Stromal cell of bone marrow (primary cell): ENCODE measurements around the gene SLCO3A1.

Experiments
- DNase-seq: peaks from one replicate; pipeline ENCODE4 v3.0.0-alpha.2; 2012; ENCODE audit warnings: low read depth

The SLCO3A1 gene

DNA sequence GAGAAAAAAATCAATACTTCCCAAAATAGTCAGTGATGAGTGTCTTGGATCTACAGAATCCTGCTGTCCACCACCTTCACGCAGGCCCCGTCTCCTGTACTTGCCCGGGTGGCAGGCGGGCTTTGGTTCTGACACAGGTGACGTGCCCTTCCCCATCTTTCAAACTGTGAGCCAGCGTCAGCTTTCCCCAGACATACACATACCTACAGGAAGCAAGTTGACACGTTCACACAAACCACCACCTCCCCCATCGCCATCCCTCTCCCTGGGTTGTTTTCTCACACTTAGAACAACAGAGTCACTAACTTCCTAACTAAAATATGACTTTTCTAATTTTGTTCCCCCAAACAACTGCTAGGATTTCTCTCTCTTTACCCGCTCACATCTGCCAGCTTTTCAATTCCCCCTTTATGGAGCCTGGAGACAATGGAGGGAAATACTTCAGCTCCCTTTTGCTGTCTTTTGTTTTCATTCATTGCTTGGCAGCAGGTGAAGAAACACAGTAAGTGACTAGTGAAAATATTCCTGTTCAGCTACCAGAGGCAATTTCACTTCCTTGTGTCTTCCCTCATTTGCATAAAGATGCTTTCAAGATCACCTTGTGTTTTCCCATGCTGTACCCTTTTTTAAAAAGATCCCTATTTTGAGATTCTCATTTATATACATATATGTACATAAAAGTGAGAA is 248.3 kb downstream of the SLCO3A1 start:
- no peak for DNase-seq

DNA sequence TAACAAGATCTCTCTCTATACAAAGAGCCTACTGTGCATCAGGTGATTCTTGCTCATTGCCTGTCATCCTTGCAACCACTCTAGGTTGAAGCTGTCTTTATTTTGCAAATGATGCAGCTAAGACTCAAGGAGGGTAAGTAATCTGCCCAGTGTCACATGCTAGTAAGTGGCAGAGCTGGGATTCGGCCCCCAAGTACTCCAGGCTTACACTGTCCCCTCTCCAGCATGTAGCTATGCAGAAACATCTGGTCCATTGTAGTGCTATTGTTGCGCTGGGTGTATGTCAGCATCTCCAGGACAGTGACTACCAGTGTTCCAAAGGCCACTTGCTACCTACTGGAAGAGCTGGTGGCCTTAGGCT is 248.9 kb downstream of the SLCO3A1 start:
- DNase-seq: no peak

DNA sequence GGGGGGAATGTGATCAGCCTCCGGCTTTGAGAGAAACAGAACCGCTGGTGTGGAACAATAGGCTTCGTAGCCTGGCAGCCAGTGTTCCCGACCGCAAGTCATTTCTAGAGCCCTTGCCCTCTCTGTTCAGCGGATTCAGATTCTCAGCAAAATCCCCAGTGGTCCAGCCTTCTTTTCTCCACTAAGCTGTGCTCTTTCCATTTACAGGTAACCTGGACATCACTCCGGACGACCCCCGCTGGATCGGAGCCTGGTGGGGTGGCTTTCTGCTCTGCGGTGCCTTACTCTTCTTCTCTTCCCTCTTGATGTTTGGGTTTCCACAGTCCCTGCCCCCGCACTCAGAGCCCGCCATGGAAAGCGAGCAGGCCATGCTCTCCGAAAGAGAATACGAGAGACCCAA is 250.6 kb downstream of the SLCO3A1 start:
- no peak for DNase-seq

DNA sequence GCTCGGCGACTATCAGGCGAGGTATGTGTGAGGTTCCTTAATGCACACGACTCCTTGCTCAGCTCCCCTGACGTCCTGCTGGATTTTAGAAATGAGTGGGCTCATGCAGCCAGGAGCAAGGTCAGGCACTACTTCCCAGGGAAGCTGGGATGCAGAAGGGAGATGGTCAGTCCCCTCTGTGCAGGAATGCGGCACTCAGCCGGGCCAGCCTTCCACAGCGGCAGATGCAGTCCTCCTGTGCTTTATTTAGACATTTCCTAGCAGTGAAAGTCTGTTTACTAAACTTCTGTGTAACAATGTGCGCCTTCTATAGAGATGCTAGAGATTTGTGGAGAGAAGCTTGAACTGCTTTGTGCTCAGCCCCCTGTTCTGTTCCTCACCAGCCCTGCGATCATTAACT is 252.1 kb downstream of the SLCO3A1 start:
- no peak for DNase-seq

DNA sequence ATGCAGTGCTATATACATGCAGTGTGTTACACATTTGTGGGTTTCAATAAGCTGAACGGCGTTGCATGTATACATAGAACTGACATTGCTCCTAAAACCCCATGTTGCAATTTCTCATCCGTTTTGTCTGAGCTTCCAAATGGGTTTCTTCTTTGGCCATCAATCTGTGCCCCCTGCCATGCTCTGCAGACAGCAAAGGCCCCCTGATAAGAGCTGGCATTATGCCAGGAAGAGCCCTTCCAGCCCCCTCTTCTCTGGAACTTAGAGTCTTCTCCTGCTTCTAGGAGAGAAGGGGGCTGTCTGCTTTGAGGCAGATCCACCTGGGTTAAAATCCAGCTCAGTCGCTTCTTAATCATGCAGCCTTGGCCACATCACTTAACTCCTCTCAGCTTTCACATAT is 254.0 kb downstream of the SLCO3A1 start:
- DNase-seq: no peak

DNA sequence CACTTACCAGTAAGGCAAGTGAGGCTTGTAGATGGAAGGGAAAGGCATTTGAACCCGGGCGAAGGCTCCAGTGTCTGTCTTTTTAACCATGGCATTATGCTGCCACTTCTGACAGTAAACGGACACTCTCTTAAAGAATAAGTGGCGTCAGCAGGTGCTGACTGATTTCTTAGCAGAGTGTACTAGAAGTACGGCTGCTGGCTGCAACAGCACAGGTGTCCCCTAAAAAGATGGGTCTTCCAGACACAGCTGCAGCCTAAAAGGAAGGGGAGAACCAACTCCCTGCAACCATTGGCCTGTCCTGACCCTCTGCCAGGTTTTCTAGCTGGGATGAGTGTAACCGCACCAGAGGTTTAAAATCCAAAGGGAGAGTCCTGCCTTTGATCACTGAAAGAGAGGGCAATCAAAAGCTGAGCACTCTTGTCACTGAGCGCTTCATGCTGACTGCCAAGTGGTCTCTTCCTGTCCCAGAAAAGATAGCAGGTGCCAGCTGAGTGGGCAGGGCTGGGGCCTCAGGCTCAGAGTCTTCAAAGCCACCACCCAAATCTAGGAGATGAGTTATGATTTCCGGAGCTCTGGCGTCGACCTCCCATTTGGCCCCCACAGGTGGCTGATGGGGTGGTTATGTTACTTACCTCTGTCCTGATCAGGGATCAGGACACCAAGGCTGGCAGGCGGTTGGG is 255.8 kb downstream of the SLCO3A1 start:
- no peak for DNase-seq

DNA sequence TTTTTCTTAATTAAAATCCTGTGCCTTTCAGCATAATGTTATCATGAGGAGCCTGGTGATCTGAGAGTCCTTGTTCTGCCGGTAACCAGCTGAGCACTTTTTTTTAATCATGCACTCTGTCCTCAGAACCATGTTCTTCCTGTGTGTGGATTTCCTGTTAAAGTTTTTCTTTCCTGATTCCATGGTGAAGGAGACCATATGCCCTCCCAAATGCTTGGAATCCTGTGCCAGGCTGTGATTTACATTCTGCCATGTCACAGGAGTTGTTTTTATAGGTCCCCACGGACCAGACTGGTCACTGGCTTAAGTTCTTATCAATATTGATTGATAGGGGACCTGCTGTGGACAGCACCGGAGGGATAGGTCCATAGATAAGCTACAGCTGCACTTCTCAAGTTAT is 257.8 kb downstream of the SLCO3A1 start:
- DNase-seq: no peak

DNA sequence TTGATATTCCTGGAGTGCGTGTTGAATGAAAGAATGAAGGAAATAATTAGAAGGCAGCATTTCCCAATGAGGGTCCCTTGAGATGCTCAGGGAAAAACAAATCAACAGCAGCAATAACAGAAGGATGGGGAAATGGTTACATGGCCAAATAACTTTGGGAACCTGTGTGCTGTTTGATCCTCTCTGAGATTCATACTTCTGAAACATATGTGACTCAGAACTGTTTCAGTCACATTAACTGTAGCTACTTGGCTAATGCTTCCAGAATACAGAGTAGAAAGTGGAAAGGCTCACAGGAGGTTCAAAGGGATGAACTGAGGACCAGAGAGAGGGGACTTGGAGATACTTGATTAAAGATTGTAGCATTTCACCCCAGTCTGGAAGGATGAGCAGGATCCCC is 258.2 kb downstream of the SLCO3A1 start:
- no peak for DNase-seq

DNA sequence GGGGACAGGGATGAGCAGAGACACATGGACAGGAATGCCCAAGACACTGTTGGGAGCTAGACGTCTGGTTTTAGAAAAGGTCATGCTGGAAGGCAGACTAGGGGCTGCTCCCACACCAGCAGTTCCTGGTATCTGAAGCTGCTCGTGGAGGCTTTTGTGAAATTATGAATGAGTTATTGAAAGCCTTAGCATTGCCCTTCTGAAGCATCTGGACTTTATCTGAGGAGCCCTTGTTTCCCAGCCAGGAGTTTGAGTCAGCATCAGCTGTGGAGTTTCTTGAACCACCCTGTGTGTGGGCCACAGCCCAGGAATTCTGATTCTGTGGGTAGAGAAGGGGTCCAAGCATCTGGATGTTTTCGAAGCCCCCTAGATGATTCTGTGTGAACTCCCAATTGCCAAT is 258.7 kb downstream of the SLCO3A1 start:
- DNase-seq: no peak

DNA sequence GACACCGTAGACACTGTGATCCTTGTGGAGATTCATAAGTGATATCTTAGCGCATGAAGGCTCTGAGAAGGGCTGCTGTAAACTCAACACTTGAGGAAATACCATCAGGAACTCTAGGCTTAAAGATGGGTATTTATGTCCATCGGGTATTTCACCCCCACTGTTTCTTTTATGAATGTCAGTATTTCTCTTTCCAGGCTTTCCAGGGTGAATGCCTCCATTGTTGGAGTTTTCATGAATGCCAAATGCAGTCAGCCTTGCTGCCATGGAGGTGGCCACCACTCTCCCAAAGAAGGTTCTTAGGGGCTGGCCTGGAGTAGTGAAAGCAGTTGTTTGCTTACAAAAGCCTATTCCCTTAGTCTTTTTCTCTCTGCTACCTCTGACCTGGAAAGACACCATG is 259.2 kb downstream of the SLCO3A1 start:
- DNase-seq: no peak

DNA sequence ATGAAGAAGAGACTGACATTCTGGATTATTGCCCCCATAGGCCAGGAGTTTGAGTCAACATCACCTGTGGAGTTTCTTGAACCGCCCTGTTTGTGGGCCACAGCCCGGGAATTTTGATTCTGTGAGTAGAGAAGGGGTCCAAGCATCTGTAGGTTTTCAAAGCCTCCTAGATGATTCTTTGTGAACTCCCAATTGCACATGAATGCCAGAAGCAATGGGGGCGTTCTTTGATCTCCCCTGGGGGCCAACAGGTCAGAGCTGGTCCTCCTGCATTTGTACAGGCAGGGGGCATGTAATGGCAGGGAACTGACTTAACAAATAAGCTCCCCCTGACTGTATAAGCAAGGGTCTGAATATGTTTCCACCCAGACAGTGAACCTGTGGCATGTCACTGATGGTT is 260.3 kb downstream of the SLCO3A1 start:
- no peak for DNase-seq

DNA sequence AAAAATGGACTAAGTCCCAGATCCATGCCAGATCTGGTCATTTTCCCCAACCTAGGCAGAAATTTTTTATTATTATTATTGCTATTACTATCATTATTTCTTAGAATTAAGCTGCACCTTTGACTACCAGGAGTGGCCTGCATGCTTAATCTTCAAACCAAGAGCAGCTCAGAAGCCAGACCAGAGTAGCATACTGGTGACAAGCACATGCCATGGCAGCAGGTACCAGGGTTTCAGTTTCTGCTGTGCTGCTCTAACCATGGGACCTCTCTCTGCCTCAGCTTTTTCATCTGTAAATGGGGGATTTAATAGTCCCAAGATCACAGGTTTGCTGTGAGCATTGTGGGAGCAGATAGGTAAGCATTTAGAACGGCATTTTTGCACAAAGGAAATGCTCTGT is 262.3 kb downstream of the SLCO3A1 start:
- no peak for DNase-seq

DNA sequence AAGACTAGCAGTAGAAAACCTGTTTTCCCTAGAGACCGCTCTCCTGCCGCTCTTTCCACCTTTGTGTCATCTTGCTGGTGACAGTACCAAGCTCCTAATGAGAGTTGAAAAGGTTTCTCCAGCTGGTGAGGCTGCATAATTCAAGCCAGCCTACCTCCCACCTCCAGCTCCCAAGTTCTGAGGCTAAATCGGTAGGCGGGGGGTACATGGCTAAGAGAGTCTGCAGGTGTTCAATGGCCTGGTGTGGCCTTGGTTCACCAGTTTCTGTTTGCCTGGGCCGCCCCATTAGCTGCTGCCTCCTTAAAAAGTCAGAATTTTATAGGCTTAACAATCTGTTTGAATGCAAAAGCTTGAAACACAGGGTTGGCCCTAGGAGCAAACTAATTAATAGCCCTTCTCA is 262.8 kb downstream of the SLCO3A1 start:
- DNase-seq: no peak

DNA sequence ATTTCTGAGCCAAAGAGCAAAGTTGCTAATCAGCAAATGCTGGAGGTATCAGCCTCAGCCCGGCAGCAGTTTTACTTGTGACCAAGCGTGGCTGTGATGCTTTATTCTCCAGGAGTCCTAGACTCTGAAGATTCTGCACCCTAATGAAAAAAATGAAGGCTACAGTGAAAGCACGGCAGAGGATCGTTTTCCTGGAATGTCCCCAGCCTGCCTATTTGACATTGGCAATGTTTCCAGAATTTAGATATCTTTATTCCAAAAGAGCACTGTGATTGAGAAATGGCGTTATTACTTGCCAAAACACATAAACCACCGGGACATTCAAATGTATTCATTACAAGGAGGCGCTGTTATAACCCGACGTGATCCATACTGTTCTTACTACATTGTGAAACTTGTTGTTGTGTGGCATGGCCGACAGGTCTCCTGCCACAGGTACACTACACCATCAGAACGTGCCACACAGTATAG is 263.8 kb downstream of the SLCO3A1 start:
- no peak for DNase-seq

DNA sequence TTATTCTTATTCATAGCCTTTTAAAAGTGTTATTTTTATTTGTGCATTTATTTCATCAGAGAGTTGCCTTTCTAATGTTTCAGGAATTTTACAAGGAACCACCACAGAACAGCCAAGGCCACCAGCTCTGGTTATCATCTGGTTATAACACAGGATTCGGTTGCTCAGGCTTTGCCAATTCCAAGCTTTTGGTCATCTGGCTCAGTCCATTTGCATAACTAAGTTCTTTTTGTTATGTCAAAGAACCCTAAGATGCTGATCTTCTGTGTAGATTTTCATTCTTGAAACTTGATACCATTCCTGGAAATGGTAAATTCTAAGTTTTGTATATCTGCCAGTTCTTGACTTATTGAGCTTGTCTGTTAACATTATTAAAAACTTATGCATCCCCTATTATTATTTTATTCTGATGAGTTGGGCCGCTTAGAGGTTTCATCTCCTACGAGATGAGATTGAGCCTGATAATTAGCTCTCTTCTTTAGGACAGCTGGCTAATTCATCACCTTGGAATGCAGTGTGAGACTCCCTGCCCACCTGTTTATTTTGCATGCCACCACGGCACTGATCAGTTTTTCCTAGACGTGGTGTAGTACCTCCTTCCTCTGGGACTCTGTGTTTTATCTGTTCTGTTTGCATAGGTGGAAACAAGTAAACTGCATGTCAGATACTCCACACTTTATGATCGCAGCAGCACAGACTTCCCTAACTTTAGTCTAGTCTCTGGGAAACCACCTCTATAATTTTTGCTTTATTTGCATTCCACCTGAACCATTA is 264.8 kb downstream of the SLCO3A1 start:
- DNase-seq: no peak

DNA sequence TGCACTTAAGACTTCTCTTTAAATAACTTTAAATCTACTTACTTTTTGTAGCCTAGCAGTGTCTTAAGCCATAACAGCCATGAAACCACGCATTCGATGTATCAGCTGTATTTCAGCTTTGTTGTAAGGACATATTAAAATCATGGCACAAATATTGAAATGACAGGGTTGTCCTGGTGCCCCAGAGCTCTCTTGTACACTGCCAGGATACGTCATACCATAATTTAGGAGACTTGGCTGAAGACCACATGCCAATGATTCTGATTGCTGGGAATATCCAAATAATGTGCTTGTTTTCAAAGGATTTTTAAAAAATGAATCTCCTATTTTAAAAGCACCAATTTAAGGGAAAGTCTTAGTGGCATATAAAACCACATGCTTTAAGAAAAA is 265.4 kb downstream of the SLCO3A1 start:
- no peak for DNase-seq

DNA sequence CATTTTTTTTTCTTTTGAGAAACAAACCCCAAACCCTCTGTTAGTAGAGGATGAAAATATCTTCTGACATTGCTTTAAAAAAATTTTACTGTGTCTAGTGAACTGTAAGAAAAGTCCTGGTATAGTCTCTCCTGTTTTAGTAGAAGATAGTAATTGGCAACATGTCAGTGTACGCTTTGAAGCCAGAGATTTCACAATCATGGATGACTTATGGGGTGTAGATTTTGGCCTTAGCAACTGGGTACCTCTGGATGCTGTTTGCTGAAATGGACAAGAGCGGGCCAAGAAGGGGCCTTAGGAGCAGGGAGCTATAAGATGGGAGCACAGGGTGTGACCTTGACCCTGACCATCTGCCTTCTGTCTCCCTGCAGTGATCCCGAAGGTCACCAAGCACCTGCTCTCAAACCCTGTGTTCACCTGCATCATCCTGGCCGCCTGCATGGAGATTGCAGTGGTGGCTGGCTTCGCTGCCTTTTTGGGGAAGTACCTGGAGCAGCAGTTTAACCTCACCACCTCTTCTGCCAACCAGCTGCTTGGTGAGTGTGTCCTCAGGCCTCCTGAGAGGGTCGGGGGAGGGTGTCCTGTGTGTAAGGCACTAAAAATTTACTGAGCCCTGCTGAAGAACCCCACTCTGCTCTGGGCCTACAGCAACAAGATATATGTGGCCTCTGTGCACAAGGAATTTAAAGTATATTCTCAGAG is 266.7 kb downstream of the SLCO3A1 start:
- DNase-seq: no peak

DNA sequence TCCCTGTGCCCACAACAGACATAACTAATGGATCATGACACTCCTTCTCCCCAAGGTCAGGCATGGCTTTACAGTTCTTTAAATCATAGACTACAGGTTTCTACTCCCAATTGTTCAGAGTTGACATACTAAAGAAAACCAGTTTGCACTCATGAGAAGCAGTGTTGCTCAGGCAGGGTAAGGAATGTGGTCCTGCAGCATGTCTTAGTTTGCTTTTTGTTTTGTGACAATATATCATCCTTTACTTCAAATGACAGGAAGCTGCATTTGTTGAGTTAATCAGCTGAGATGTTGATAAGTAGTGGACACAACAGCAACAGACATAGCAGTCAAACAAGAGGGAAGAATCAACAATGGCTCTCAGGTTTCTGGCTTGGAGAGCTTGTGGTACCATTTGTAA is 267.5 kb downstream of the SLCO3A1 start:
- no peak for DNase-seq

DNA sequence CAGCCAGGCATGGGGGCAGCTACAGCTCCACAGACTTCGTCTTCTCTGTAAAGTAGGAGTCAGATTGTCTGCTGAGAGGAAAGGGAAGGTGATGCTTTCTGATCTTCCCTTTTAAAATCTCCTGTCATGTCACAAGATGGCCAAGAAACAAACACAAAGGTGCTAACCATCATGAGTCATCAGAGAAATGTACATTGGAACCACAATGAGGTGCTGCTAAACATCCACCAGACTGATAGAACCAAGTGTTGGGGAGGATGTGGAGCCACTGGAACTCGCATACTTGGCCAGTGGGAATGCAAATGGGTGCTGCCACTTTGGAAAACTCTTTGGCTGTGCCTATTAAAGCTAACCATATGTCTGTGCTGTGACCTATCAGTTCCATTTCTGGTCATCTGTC is 268.8 kb downstream of the SLCO3A1 start:
- no peak for DNase-seq

DNA sequence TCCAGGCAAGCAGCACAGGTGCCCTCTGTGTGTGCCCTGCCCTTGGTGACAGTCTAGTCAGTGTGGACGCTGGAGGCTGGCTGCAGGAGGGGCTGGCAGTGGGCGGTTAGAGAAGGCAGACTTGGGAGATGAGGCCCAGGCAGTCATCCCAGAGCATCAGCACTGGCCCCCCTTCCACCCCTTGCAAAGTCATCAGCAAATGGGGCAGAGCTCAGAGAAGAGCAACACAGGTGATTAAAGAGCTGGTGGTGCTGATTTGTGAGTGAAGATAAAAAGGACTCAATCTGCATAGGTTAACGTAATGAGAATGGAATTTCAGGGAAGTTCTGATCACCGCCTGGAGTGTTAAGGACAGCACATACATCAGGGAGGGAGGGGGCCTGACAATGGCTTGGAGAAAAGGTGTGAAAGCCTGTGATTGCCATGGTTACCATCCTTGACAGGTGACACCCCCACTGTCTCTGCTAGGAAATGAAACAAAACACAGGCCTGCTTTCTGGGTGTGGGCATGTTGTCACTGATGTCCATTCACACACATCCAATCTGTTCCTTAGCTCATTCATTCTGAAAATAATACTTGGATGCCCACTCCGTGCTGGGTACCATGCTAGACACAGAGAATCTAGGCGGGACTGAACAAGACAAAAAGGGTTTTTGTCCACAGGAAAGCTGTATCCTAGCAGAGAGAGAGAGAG is 270.6 kb downstream of the SLCO3A1 start:
- DNase-seq: no peak

DNA sequence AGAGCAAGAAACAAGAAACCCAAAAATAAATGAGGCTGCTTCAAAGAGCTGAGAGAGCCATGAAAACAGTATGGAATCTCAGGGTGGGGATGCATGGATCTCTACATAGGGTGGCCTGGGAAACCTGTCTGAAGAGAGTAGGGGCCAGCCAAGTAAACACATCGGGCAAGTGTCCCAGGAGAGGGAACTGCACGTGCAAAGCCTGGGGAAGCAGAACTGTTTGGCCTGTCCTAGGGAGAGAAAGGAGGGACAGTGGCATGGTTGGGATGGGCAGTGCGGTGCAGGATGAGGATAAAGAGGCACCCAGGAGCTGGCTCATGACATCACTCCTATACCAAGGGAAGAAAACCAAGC is 271.1 kb downstream of the SLCO3A1 start:
- DNase-seq: no peak

DNA sequence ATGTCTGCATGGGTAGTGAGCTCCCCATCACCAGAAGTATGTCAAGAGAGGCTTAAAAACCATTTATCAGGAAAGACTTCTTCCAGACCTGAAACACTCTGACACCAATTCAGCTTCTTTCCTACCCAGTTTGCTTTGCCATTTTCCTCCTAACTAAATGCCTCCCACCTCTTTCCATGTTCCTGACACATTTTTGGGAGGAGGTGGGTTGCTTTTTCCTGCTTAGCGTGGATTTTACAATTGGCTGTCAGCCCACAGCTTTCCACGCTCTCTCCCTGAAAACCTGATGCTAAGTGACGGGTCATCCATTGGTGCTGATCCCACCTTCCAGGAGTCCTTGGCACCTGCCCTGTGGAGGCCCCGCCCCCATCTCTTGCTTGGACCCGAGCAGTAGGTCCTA is 275.3 kb downstream of the SLCO3A1 start:
- DNase-seq: no peak
